ENCODE data around the gene GDF10.

DNA sequence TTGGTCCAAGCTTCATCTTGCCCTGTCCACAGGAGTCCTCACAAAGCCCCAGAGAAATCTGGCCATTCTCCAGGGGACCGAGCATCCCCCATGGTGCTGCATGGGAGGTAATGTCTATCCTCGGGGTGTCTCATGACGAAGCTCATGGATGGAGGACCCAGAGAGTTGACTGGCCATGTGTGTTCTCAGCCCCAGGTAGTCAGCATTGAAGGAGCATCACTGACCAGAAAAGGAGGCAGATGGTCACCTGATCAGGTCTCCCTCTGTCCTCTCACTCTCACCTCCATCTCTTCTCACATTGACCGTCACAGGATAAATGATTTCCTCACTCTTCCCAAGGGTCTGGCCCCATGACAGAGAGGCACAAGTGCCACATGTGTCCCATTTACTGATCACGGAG is 33.4 kb upstream of the GDF10 start:
- TF ChIP-seq, protein P1, sequence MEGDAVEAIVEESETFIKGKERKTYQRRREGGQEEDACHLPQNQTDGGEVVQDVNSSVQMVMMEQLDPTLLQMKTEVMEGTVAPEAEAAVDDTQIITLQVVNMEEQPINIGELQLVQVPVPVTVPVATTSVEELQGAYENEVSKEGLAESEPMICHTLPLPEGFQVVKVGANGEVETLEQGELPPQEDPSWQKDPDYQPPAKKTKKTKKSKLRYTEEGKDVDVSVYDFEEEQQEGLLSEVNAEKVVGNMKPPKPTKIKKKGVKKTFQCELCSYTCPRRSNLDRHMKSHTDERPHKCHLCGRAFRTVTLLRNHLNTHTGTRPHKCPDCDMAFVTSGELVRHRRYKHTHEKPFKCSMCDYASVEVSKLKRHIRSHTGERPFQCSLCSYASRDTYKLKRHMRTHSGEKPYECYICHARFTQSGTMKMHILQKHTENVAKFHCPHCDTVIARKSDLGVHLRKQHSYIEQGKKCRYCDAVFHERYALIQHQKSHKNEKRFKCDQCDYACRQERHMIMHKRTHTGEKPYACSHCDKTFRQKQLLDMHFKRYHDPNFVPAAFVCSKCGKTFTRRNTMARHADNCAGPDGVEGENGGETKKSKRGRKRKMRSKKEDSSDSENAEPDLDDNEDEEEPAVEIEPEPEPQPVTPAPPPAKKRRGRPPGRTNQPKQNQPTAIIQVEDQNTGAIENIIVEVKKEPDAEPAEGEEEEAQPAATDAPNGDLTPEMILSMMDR (IDR thresholded peaks at IDR 0.05) = no peak
- TF ChIP-seq POLR2A (IDR thresholded peaks at IDR 0.05) = no peak
